HG02938 (cell line): Measurements from ENCODE around the gene HNRNPK.

Source experiments
- ATAC-seq: cut with Tn5 transposase; IDR thresholded peaks from one replicate; pipeline ENCODE4 v1.9.1; 2021; ENCODE audit warnings: mild to moderate bottlenecking, moderate library complexity; ENCODE audit not compliant: unreplicated experiment

Gene HNRNPK

GRCh38 chr9:83935276-83935935, 44.6 kb downstream of the HNRNPK start:
- no peak for ATAC-seq

- no peak for ATAC-seq
Observed at GRCh38 chr9:83934569-83935275, 45.3 kb downstream of the HNRNPK start.

- no peak for ATAC-seq
Observed at GRCh38 chr9:83933790-83934189, 46.2 kb downstream of the HNRNPK start.

- ATAC-seq = no peak
Observed at GRCh38 chr9:83932851-83933250, 47.2 kb downstream of the HNRNPK start.

- no peak for ATAC-seq
Observed at GRCh38 chr9:83932011-83932410, 48.0 kb downstream of the HNRNPK start.

- ATAC-seq = no peak
Observed at GRCh38 chr9:83930881-83931280, 49.1 kb downstream of the HNRNPK start.

GRCh38 chr9:83927591-83927990, 52.4 kb downstream of the HNRNPK start:
- ATAC-seq = no peak

- peak; percentile 90 for ATAC-seq
Observed at GRCh38 chr9:83920927-83921707, 58.9 kb downstream of the HNRNPK start, which contains the start of gene KIF27. TSS of gene KIF27 (minus strand) at chr9:83921432. CDS start at chr9:83915591, 5,841 bp downstream.

GRCh38 chr9:83920469-83920926, 59.5 kb downstream of the HNRNPK start:
- ATAC-seq = peak; percentile 25

GRCh38 chr9:83919111-83919510, 60.9 kb downstream of the HNRNPK start:
- ATAC-seq = no peak
